BE2C (cell line): ENCODE data around the gene OR5AR1.
"Not testable (repeated sequence)": the region's sequence is repeated elsewhere in the genome, so short reads cannot be mapped to it uniquely, and the experiment has no call there.

Source experiments
- DNase-seq: peaks from one replicate; pipeline ENCODE4 v3.0.0-alpha.2; 2020
- H3K27me3 ChIP-seq: fragments of 250-450 bp; sonication (Bioruptor Pico); 2 replicates; pipeline ENCODE4 v1.5.1; 2020; ENCODE audit warnings: mild to moderate bottlenecking
- H3K36me3 ChIP-seq: fragments of 250-450 bp; sonication (Bioruptor Pico); 2 replicates; pipeline ENCODE4 v1.5.1; 2020; ENCODE audit warnings: mild to moderate bottlenecking
- H3K4me1 ChIP-seq: fragments of 250-450 bp; sonication (Bioruptor Pico); 2 replicates; pipeline ENCODE4 v1.5.1; 2020
- H3K4me3 ChIP-seq: 2 replicates; pipeline ENCODE4 v1.5.1; 2011; ENCODE audit warnings: low read depth, low read length
- H3K9me3 ChIP-seq: fragments of 250-450 bp; sonication (Bioruptor Pico); 2 replicates; pipeline ENCODE4 v1.5.1; 2020
- TF ChIP-seq, protein P1 (sequence below): IDR thresholded peaks from 2 replicates; pipeline ENCODE4 v1.5.1; 2012; ENCODE audit warnings: mild to moderate bottlenecking, low read depth, low read length

OR5AR1 gene

DNA sequence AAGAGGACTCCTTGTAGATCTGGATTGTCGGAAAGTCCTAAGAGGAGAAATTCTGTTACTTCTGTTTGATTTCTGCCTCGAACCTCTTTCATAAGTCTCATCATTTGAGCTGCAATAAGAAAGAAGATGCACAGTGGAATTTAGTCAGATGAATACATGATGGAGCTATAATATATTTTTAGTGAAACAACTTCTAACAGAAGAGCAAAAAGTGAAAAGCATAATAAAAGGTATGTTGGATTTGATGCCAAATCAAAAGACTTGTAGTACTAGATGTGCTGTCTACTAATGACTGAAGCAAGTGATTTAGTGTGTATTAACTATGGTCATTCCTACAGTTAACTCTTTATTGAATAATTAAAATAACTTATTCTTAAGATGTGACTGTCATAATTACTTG, 21.1 kb upstream of the OR5AR1 start, which contains the start of gene OR5AP2:
TSS of gene OR5AP2 (minus strand) at position 101 of the 400 bp plus-strand sequence. CDS start at position 101, 0 bp downstream.
- TF ChIP-seq, protein P1, sequence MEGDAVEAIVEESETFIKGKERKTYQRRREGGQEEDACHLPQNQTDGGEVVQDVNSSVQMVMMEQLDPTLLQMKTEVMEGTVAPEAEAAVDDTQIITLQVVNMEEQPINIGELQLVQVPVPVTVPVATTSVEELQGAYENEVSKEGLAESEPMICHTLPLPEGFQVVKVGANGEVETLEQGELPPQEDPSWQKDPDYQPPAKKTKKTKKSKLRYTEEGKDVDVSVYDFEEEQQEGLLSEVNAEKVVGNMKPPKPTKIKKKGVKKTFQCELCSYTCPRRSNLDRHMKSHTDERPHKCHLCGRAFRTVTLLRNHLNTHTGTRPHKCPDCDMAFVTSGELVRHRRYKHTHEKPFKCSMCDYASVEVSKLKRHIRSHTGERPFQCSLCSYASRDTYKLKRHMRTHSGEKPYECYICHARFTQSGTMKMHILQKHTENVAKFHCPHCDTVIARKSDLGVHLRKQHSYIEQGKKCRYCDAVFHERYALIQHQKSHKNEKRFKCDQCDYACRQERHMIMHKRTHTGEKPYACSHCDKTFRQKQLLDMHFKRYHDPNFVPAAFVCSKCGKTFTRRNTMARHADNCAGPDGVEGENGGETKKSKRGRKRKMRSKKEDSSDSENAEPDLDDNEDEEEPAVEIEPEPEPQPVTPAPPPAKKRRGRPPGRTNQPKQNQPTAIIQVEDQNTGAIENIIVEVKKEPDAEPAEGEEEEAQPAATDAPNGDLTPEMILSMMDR: no peak
- DNase-seq: no peak
- Histone ChIP-seq H3K9me3 (no peaks in the 10 kb centered on the region), H3K36me3 (no peaks in the 10 kb centered on the region), H3K27me3 (no peaks in the 10 kb centered on the region), H3K4me1 (no peaks in the 10 kb centered on the region), H3K4me3 (no peak within 1 kb of the TSS)

DNA sequence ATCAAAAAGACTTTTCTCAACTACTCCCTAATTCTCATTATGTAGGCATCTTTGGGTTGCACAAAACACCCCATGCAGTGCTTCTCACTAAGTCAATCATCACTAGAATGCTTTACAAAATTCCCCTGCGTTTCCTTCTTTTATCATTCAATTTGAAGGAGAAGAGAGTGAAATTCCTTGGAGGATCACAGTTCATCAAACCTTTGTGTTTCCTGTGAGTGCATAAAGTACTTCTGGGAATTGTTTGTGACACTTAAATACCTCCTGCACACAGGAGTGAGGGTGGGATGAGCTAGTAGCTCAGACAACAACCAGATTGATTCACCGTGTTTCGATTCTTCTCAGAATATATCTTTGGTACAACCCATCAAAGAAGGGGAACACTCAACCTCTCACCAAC, 3.7 kb upstream of the OR5AR1 start:
- Histone ChIP-seq H3K4me1 (no peaks in the 10 kb centered on the region), H3K4me3 (no peak overlapping the region), H3K9me3 (no peaks in the 10 kb centered on the region), H3K27me3 (no peaks in the 10 kb centered on the region), H3K36me3 (no peaks in the 10 kb centered on the region)
- DNase-seq: no peak
- TF ChIP-seq, protein P1: no peak

DNA sequence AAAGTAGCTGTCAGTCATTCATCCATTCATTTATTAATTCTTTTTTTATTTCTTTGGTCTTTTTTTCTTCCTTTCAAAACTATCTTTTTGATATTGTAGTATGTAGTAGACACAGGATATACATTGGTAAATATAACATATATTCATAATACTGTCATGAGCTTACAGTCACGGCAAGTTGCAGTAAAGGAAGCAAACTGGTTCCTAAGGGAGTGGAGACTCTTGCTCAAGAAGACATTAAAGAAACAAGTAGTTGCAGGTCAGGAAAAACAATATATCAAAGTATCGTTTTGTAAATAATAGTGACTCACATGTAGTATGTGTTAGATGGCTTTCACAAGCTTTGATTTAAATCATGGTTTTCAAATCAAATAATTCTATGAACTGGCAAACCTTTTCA, 7.5 kb downstream of the OR5AR1 start:
- no peak overlapping the region for H3K4me3 ChIP-seq
- no peaks in the 10 kb centered on the region for H3K4me1 ChIP-seq
- H3K36me3 ChIP-seq: no peaks in the 10 kb centered on the region
- no peaks in the 10 kb centered on the region for H3K9me3 ChIP-seq
- DNase-seq: no peak
- H3K27me3 ChIP-seq: no peaks in the 10 kb centered on the region
- TF ChIP-seq, protein P1: no peak

DNA sequence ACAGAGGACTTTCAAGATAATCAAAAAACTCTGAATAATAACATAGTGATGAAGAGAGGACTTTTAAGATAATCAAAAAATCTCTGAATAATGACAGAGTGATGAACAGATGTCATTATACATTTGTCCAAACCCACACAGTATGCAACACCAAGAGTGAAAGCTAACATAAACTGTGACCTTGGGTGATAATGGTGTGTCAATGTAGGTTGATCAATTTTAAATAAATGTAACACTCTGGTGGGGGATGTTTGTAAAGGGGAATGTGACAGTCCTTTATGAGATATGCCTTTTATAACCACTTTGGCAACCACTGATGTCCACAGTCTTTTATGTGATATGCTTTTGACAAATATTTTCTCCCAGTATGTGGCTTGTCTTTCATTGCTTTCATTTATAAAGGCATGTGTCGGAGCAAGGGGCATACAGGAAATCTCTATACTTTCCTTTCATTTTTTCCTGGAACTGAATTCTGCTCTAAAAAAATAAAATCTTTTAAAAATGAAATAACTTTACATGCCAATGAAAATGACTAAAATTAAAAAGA, 25.1 kb downstream of the OR5AR1 start:
- no peaks in the 10 kb centered on the region for H3K9me3 ChIP-seq
- H3K4me3 ChIP-seq: no peak overlapping the region
- DNase-seq: no peak
- no peaks in the 10 kb centered on the region for H3K36me3 ChIP-seq
- TF ChIP-seq, protein P1: no peak
- no peaks in the 10 kb centered on the region for H3K27me3 ChIP-seq
- no peaks in the 10 kb centered on the region for H3K4me1 ChIP-seq

DNA sequence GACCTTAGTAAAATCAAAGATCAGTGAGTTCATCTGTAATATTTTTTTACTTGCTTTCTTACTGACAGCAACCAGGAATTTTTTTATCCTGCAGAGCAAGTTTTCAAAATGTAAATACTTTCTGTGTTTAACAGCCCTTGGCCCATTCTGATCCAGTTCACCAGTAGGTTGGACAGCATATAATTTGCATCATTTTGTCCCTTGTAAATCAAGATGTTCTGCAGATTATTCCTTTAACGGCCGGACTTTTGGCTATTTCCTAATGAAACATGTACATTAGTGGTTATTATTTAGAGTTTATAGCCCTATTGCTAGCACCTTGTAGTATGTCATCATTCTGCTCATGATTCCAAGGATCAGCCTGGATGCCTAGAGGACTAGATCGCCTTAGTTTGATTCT, 27.7 kb downstream of the OR5AR1 start:
- not testable (repeated sequence) for H3K4me3 ChIP-seq, H3K4me1 ChIP-seq, DNase-seq, H3K9me3 ChIP-seq, H3K36me3 ChIP-seq, H3K27me3 ChIP-seq

DNA sequence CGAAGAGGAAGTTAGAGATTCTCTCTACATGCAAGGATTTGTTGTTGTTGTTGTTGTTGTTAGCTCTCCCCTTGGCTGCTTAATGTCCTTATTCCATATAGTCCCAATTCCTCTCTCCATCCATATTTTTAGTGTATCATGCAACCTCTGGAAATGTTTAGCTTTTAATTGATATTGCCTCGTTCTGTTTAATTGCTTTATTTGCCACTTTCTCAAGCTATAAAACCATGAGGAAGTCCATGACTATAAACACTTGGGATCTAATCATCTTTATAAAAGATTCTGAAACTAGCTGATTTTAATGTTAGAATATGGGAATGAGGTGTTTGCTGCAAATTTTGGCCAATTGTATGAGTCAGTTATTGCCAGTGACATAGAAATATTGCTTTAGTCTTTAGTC, 29.9 kb downstream of the OR5AR1 start:
- no peaks in the 10 kb centered on the region for H3K27me3 ChIP-seq
- H3K36me3 ChIP-seq: no peaks in the 10 kb centered on the region
- no peaks in the 10 kb centered on the region for H3K9me3 ChIP-seq
- no peak overlapping the region for H3K4me3 ChIP-seq
- H3K4me1 ChIP-seq: no peaks in the 10 kb centered on the region
- DNase-seq: no peak
- TF ChIP-seq, protein P1: no peak

DNA sequence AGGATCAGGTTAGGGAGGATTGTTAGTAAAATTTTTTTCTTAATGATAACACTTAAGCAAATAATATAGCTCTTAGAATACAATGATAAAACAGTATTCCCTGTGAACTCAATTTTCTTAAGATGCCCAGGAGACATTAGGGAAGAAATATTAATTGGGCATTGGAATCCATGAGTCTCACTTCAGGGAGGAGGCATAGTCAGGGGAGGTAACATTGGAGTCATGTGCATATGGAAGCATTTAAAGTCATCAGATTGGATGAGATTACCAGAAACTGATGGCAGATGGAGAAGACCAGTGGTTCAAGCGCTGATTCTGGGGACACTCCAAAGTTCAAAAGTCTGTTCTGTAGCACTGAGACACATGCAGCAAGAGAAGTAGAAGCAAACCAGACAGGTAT, 35.3 kb downstream of the OR5AR1 start, which contains the start of gene OR9G1:
TSS of gene OR9G1 (plus strand) at position 301 of the 400 bp plus-strand sequence. CDS start 1,293 bp downstream, outside the sequence.
- H3K27me3 ChIP-seq: no peaks in the 10 kb centered on the region
- H3K36me3 ChIP-seq: no peaks in the 10 kb centered on the region
- no peak within 1 kb of the TSS for H3K4me3 ChIP-seq
- no peaks in the 10 kb centered on the region for H3K4me1 ChIP-seq
- TF ChIP-seq, protein P1: no peak
- H3K9me3 ChIP-seq: no peaks in the 10 kb centered on the region
- no peak for DNase-seq
